NCI-H2081 (cell line): ENCODE results near the gene COBLL1.
"Not testable (repeated sequence)": the region's sequence is repeated elsewhere in the genome, so short reads cannot be mapped to it uniquely, and the experiment has no call there.

Experiments used
- DNase-seq, 2 experiments: peaks; one replicate each; lab custom pipeline; 2025; lab: John Stamatoyannopoulos, UW

The COBLL1 gene

DNA sequence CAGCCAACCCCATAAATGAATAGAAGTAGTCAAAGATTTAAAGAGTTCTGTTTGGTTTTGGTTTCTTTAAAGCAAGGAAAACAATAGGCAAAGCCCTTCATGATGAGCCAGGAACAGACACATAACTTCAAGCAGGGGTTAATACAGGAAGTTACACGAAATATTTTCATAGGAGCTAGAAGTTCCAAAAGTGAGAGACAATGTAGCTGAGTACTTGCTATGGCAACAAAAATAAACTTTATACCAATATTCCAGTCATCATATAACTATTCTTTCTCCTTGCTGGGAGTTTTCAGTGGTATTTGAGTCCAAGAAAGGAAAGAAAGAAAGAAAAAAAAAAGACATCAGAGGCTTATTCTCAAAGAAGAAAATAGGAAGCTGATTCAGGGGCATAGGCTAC is 56.2 kb downstream of the COBLL1 start:
- no peak for DNase-seq

- DNase-seq = no peak
Measured at GRCh38 chr2:164784376-164784775, 57.2 kb downstream of the COBLL1 start.

DNA sequence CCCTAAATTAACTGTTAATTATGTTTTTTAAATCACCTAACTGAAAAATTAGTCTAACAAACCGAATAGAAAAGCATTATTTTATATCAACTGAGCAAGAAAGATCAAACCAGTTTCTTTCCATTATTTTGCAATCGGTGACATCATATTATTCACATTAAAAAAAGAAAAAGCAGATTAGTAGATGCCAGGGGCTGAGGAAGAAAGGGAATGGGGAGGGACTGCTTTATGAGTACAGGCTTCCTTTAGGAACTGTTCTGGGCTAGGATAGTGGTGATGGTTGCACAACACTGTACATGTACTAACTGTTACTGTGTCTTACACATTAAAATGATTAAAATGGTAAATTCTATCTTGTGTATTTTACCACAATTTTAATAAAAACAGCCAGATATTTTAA is 59.3 kb downstream of the COBLL1 start:
- no peak for DNase-seq

GRCh38 chr2:164781394-164781793 is 60.2 kb downstream of the COBLL1 start:
- no peak for DNase-seq

- DNase-seq = no peak
Measured at GRCh38 chr2:164780611-164781178, 60.9 kb downstream of the COBLL1 start.

DNA sequence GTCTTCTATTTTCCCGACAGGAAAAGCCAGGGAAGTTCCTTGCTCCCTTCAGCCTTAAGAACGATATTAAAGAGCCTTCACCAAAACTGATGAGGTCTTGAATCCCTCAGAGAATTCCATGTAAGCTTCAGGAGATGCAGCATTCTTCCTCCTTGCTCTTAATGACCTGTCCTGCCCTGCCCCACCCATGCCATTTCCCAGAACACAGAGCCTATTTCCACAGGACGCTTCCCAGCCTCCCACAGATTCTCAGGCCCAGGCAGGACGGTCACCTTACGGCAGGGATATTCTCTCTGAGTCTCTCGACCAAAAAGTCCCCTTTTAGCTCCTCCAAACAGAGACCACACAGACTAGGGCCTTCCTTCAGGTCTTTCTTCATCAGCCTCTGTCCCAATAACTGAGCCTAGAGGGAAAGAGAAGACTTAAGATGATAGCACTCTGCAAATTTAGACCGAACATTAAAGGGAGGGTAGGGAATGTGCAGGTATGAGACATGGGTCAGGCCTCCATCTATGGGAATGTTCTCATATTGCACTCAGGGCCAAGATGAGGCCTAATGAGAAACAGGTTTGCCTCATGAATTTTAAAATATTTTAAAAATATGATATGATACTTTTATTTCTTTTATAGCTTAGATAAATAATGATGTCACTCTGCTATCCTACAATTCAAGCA is 62.1 kb downstream of the COBLL1 start:
- DNase-seq = no peak

DNA sequence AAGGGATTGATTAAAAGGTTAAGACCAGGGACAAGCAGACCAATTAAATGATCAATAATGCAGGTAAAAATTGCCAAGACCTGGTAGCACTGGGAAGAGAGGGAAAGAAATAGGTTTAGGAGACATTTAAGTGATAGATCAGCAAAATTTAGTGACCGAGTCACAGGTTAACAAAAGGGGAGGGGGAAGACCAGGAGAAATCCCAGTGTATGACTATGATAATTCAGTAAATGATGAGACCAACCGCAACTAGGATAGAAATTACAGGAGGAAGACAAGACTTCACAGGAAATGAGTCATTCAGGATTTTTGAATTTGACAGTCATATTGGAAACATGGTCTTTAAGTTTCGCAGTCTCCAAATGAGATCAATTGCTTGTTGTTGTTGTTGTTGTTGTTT is 62.9 kb downstream of the COBLL1 start:
- DNase-seq = no peak

GRCh38 chr2:164777847-164778461 is 63.7 kb downstream of the COBLL1 start:
- DNase-seq = no peak

DNA sequence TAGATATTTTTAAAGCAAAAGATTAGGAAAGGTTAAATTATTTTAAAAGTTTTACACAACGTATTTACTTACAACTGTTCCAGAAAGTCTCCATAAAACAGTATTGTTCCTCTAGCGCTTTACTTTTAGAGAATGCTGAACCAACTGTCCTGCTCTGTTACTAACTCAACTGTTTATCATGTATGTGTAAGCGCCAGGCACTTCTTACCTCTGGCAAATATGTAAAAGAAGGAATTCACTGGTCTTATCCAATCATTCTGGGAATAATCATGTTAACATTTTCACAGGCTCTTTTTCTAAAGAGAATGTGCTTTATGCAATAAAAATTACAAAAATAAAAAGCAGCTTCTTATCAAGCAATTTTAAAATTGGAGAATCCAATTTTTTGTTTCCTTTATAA is 68.0 kb downstream of the COBLL1 start:
- no peak for DNase-seq

- peak in 1 of 2 experiments; percentile 32 for DNase-seq
Measured at GRCh38 chr2:164773091-164773490, 68.5 kb downstream of the COBLL1 start.

- peak in 1 of 2 experiments; percentile 13 for DNase-seq
Measured at GRCh38 chr2:164771897-164772296, 69.7 kb downstream of the COBLL1 start.

- DNase-seq = no peak
Measured at GRCh38 chr2:164770421-164770916, 71.2 kb downstream of the COBLL1 start.

DNA sequence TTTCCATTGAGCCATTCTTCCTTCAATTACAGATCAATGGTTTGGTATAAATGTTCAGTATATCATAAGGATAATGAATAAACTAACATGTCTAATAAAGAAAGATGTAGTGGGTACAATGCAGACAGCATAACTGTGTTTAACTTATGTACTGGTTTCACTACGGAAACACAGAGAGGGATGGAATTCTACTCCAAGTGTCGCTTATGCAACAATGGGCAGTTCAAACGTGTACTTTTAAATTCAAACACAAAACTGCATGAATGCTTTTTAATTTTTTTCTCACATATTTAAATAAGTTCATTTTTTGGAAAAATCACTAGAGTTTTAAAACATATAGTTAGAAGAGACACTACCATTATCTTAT is 74.7 kb downstream of the COBLL1 start:
- DNase-seq = no peak

DNA sequence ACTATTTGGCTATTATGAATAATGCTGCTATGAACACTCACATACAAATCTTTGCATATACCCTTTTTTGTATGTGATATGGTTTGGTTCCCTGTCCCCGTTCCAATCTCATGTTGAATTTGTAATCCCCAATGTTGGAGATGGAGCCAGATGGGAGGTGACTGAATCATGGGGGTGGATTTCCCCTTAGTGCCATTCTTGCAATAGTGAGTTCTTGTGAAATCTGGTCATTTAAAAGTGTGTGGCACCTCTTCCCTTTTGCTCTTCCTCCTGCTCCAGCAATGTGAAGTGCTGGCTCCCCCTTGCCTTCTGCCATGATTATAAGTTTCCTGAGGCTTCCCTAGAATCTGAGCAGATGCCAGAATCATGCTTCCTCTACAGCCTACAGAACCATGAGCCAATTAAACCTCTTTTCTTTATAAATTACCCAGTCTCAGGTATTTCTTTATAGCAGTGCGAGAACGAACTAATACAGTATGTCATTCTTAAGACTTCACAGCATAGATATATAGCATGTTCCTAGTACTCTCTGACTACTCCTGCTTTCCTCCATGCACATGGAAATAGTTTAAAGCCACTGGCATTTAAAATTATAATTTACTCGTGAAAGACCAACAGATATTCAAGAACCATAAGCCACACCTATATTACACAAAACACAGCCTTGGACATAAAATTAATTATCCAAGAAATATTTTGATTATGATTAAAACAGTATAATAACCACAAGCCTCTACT is 75.2 kb downstream of the COBLL1 start:
- DNase-seq = no peak

DNA sequence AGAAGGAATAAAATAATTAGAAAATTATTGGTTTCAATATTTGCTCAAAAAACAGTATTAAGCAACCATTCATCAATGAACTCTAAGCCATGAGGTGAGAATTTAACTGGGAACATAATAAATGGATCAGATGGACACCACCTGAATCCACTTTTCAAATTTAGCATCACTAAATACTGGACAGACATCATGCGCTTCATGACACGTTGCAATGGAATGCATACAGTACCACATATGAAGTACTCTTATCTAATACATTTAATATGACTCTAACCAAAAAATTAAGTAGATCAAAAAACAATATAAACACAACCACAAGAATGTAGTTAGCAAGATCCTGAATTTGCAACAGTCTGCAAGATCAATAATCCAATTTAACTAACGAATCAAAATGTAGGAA is 76.6 kb downstream of the COBLL1 start:
- DNase-seq = no peak

GRCh38 chr2:164764474-164764873 is 77.1 kb downstream of the COBLL1 start:
- no peak for DNase-seq

GRCh38 chr2:164763431-164763830 is 78.2 kb downstream of the COBLL1 start:
- no peak for DNase-seq

- no peak for DNase-seq
Measured at GRCh38 chr2:164761737-164762460, 79.7 kb downstream of the COBLL1 start.

GRCh38 chr2:164761201-164761600 is 80.4 kb downstream of the COBLL1 start:
- not testable (repeated sequence) for DNase-seq

GRCh38 chr2:164760179-164760578 is 81.4 kb downstream of the COBLL1 start:
- DNase-seq = no peak

- DNase-seq = no peak
Measured at GRCh38 chr2:164757934-164758695, 83.5 kb downstream of the COBLL1 start.
